Left forelimb (tissue), 1 donor: ENCODE data around the gene UBE2E2.

ENCODE experiments used
- DNase-seq: peaks from one replicate; pipeline ENCODE4 v3.0.0-alpha.2; 2018; ENCODE audit warnings: low spot score

The UBE2E2 gene

DNA sequence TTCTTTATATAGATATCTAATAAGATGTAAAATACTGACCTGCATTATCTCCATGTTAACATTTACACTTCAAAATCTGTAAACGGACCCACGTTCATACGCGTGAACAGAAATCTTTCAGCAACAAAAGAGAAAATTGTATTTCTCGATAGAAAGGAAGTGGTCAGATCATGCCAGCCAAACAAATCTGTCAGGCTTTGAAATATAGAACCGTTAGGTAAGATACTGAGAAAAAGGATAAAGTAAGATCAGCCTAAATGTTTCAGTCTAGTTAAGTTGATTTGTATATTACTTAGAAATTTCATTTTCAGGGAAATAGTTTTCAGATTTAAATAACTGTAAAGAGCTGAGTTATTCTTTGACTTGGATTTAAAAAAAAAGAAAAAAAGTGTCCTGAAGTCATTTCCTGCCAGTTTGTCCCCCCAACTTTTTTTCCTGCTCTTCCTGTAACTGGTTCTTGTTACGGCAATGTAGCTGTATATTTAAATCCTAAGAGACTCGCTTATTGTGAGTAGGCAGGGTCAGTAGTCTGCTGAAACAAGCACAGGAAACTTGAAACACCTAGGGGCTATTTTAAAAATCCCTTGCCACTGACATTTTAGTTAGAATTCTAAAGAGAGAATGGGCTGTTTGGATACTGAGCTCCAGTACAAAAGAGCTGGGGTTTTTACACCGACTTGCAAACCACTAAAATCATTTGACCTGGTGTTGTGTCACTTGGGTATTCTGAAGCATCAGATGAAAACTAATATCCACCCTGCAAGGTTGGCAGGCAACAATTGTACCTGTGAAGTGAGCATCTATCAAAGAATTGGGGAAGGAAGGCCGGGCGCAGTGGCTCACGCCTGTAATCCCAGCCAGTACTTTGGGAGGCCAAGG is 237.5 kb downstream of the UBE2E2 start:
- no peak for DNase-seq

DNA sequence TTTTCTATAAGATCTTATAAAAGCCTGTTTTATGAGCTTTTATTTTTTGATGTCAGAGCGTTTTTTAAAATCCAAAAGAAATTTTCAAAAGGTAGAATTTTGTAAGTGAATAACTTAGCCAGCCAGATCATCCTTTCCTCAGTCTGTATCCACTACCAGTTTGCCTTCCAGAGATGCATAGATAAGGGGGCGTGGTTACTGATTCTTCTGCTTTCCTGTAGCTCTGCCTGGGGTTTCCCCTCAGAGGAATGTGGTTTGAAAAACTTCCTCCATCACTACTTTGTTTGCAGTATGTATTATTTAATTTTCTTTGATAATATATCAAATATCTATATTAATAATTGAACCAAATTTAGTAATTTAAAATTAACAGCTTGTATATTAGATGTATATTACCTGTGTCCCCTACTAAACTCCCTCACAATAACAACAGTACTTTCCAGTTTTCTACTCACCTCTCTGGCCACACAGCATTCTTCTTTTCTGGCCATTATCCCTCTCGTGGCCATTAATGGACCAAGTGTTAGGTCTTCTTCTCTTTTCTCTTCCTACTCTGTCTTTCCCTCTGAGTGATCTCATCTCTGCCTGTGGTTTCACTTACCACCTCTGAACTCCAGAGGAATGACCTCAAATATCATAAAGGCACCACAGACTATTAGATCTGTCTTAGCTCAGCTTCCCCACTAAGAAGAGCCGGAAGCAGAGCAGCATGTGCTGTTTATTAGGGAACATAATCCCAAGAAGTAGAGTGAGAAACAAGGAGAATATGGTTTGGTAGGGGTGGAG is 239.7 kb downstream of the UBE2E2 start:
- DNase-seq: no peak

DNA sequence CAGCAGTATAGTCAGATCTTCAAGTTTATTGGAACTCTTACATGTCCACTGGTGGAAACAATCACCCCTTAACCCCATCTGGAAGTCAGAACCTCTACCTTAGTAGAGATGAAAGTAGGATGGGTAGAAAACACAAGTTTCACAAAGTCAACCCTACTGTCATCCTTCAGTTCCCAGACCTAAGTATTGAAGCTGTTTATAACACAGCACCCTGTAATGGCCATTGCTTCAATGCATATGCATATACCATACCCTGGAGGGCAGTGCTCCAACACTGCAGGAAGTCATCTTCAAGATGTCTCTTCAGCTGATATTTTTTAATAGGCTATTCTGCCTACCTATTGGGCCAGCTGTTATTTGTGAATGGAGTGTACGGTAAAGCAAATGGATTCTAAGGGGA is 241.3 kb downstream of the UBE2E2 start:
- DNase-seq: no peak

DNA sequence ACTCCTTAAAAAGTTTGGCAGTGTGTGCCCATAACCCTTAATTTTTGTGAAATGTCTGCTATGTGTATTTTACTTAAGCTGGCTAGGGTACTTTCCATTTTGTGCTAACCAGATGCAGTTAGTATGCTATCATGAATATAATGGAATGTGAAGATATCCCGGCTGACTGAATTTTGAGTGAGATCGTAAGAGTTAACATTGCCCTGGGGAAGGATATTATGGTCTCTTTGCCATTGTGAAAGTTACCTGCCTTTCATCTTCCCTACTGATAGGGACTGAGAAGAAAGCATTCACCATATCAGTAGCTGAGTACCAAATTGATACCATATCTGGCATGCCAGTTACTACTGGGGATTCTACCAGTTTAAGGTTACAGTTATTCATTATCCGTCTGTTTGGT is 243.2 kb downstream of the UBE2E2 start:
- no peak for DNase-seq

DNA sequence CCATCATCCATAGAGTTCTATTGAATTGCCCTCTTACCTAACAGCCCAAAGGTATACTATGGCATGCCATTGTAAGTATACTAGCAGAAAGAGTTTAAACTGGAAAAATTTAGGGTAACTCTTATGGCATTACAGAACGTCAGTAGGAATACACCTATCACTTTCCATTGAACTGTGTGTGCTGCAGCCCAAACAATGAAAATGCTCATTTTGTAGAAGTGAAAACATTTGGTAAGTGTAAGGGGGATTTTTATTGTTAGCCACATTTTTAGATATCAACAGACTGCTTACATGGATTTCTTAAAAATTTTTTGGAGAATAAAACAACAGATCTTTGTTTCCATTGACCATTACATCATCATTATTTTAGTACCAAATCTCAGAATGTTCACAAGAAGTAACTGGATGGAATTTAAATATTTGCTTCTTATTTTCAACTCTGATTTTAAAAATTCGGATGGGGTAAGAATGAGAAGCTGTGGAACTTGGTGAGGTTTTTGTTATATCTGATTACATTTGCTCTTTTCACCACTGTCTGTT is 245.9 kb downstream of the UBE2E2 start:
- no peak for DNase-seq

DNA sequence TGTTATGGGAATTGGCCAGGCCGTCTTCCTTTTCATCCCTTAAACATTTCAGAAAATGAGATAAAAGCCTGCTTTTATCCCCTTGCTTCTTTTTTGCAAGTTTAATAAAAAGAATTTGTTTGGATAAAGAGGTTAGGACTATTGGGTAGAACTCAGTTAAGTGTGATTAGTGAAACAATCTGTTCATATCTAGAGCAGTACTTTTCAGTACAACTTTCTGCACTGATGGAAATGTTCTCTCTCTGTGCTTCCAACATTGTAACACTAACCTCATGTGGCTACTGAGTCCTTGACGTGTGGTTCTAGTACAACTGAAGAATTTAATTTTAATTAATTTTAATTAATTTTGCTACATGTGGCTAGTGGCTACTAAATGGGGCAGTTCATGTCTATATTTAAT is 246.9 kb downstream of the UBE2E2 start:
- DNase-seq: no peak

DNA sequence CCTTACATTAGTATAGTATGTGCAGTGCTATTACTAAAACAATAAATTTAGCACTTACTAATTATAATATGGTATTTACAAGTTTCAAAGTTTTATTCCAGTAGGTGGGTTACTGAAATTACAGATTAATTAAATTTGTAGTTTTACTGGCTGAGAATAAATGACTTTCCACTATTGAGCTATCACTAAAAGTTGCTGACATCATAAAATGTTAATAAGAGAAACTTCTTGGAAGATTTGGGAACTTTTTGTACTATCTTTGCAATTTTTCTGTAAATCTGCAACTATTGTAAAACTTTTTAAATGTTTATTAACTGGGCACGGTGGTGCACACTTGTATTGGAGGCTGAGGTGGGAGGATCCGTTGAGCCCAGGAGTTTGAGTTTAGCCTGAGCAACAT is 247.7 kb downstream of the UBE2E2 start:
- no peak for DNase-seq

DNA sequence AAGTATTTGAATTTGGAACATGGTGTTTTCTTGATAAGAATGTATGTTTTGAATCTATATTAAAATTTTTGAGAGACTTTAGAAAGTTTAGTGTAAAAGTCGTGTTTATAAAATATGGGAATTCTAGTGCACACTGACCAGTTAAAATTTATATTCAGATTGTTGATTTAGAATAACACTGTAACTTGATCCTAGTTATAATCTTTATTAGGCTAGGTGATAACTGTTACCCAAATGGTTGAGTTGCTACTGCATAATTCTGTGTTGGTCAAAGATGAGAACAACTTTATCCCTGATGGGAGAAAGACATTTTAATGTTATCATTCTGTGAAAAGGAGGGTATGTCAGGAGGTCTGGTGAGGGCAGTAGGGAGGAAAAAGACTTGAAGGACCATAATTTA is 249.3 kb downstream of the UBE2E2 start:
- no peak for DNase-seq

DNA sequence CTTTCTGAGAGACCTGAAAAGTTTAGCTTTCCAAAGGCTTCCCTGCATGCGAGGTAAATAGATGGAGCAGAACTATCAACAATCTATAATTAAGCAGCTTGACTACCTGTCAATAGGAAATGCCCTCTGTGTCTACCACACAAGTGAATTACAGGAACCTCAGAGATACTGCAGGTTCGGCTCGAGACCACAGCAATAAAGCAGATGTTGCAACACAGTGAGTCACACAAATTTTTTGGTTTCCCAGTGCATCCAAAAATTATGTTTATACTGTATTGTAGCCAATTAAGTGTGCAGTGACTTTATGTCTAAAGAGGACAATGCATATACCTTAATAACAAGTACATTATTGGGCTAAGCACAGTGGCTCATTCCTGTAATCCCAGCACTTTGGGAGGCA is 252.0 kb downstream of the UBE2E2 start:
- DNase-seq: no peak

DNA sequence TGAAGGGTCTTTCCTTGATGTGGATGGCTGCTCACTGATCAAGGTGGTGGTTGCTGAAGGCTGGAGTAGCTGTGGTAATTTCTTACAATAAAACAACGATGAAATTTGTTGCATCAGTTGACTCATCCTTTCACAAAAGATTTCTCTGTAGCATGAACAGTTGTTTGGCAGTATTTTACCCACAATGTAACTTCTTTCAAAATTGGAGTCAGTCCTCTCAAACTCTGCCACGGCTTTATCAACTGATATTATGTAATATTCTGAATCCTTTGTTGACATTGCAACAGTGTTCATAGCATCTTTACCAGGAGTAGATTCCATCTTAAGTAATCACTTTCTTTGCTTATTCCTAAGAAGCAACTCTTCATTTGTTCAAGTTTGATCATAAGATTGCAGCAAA is 252.6 kb downstream of the UBE2E2 start:
- DNase-seq: no peak

DNA sequence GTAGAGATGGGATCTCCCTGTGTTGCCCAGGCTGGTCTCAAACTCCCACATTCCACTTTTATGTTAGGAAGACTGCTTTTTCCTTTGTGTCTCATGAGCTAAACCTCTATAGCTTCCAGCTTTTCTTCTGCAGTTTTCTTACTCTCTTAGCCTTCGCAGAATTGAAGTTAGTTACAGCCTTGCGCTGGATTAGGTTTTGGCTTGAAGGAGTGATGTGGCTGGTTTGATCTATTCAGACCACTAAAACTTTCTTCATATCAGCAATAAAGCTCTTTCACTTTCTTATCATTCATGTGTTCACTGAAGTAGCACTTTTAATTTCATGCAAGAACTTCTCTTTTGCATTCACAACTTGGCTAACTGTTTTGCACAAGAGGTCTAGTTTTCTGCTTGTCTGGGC is 254.6 kb downstream of the UBE2E2 start:
- DNase-seq: no peak

DNA sequence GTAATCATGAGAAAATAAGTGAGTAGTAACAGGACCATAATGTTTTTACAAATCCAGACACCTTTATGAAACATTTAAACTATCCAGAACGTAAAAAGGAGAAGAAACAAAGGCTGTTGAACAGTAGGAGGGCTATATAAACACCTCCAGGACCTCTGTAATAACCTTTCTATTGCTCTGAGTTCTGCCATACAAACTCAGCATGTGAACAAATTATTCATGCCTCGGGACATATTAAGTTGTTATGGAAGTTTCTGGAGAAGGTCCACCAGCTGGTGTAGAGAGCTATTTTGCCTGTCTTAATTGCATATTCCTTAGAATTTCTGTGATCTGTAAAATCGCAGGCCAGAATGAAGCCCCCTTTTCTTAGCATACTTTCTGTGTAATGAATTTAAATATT is 256.3 kb downstream of the UBE2E2 start:
- DNase-seq: no peak

DNA sequence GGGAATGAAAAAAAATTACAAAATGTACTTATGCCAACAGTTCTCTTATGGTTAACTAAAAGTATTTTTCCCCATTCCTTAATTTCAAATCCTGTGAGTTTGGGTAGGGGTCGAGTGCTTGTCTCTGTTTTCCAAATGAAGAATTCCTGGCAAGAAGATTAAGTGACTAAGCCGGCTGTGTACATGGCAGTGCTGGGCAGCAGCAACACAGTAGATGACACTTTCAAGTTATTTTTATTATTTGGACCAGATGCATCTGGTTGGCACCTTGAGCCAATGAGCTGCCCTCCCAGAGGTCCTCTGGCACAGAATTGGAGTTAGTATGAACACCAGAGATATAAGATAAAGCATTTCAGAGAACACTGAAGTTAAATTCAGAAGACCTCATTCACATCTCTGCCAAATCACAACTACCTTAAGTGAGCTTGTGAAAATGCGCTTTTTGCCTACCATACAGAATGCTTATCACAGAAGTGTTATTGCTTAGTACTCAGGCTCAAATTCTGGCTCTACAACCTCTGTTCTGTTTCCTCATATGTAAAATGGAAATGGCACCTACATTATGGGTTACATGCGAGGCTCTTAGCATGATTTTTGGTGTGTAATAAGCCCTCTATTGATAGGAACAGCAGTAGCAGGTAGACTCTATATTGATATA is 256.9 kb downstream of the UBE2E2 start:
- DNase-seq: no peak

DNA sequence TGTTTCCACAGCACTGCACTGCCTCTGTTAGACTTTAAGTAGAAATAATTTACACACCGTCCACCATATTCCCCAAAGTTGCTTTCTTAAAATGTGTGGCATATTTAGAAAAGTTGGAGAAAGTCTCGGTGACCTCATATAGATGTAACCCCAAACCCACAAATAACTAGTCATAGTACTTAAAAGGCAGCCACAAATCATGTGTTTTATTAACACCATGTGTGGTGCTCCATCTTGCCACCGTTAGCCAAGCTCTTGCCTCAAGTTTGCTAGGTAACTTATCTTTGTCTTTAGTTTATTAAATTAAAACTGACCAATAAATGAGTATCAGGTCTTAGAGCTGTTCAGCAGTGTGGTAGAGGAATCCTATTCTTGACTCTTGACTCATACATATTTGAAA is 257.9 kb downstream of the UBE2E2 start:
- DNase-seq: no peak

DNA sequence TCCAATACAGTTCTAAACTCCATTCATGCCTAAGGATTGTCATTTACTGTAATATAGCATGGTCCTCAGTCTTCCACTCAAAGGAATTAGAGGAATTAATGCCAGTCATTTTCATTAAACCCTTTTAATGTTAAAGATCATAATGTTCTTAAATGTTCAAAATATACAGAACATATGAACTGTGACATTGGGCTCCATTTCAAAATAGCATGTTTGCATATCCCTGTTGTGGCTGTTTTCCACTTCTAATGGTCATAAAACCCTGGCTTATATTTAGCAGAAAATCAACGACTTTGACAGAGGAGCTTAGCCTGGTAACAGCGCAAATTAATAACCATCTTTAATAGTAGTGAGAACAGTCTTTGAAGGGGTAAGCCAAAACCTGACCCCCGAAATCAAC is 260.7 kb downstream of the UBE2E2 start:
- no peak for DNase-seq

DNA sequence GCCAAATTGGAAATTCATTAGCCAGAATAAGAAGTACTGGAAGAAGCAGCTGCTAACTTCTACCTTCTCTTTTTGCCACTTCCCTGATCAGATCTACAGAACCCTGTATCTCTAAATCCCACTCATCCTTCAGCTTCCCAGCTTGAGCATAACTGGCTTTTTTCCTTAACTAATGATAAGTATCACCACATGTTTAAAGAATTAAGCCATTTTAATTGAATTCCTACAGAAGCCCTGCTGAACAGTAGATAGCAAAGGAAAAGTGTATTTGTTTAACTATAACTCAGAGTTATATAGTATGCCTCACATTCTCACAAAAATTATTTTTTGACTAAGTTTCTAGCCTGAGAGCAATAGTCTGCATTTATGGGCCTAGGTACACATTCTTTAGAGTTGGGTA is 262.4 kb downstream of the UBE2E2 start:
- no peak for DNase-seq

DNA sequence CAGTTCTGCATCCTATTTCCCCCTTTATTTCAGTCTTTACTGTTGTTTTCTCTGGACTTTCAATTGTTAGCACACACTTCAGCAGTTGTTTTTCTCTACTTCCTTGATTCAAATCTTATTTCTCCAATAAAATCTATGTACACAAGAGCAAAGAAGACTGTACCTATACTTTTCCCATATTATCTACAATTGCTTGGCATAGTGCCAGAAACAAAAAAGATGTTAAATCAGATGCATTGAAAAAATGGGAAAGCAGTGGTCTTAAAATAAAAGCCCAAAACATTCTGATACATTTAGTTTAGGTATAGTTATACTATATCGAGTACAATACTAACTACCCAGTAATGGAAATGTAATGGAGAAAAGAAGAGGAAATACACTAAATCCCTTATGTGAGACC is 265.1 kb downstream of the UBE2E2 start:
- no peak for DNase-seq

DNA sequence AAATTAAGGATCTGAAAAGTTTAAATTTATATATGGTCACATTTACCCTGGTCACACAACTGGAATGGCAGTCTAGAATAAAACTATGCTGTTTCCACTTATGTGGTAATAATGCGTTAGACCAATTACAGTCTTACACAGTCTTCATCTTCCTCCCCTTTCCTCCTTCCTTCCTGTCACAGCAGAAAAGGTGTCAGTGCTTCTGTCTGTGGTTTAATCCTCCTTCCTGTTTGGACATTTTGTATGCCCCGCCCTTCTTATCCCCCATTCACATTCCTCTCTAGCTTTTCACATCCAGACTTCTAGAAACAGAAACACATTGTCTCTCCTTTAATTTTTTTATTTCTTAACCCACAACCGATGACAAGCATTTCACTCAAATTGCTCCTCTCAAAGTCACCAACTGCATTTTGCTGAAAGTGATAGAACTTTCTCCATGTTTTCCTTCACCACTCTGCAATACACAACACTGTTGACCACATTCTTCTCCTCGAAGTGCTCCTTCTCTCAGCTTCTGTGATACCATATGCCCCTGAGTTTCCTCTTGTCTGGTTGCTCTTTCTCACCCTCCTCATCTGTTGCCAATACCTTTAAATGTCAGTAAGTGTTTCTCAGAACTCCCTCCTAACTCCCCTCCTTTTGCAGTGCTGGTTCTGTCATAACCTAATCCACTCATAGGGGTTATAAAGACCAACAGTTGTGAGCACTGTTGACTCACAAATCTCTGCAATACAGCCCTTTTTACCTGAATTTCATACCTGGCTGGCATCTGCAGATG is 271.6 kb downstream of the UBE2E2 start:
- DNase-seq: no peak

DNA sequence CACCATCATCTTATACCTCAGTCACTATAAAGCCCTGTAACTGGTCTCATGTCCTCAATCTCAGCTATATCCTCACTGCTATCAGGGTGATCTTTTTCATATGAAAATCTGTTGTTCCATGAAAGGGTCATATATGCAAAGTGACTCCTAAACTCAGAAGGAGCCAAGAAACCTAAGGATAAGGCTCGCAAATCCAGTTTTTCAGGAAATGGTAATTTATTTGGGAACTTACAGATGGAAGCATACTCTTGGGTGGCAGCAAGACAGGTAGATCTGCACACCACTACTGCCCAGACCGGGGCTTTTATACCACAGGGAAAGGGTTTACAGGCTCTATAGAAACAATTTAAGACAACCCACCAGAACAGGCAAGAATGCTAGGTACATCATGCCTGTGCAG is 272.3 kb downstream of the UBE2E2 start:
- DNase-seq: no peak

DNA sequence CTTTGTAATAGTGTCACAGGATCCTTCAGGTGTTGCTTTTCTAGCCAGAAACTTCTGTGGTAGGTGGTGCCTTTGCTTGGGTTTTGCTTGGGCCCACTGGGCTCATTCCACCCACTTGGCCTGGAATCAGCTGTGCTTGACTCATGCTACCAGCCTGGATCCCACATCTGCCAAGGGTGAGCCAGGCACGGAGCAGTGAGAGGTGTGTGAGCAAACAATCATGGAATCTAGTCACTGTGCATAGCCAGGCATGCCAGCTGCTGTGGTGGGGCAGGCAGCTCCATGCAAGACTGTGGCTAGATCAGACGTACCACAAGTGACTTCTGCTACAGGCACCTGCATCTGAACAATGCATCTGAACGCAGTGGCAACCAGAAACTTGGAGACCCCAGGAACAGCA is 275.9 kb downstream of the UBE2E2 start:
- DNase-seq: no peak

DNA sequence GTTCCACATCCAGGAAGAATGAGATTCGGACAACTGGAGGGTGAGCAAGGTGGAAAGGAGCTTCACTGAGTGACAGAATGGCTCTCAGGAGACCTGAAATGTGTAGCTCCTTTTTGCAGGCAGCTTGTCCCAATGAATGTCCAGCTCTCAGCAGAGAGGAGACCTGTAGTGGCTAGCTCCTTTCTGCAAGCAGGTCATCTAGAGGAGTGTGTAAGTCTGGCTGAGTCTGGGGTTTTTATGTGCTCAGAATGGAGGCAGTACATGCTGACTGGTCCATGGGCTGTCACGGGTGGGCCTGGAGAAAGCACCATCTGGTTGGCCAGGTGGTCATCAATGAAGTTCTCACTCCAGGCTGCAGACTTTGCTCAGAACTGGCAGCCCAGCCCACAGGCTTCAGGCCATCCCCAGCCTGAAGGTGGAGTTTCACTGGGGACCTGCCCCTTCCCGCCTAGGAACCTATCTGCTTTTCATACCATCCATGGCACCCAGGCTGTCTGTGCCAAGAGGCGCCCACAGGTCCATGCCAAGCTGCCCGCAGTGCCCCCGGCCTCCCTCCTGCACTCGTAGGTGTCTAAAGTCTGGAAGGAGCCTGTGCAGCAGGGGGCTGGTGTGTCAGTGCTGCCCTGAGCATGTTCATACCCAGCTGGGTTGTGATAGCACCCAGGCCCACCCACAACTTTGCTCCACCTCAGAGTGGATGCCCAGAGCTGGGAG is 276.6 kb downstream of the UBE2E2 start:
- DNase-seq: no peak
